Measurements from ENCODE around the gene SCMH1.

SCMH1 gene

DNA sequence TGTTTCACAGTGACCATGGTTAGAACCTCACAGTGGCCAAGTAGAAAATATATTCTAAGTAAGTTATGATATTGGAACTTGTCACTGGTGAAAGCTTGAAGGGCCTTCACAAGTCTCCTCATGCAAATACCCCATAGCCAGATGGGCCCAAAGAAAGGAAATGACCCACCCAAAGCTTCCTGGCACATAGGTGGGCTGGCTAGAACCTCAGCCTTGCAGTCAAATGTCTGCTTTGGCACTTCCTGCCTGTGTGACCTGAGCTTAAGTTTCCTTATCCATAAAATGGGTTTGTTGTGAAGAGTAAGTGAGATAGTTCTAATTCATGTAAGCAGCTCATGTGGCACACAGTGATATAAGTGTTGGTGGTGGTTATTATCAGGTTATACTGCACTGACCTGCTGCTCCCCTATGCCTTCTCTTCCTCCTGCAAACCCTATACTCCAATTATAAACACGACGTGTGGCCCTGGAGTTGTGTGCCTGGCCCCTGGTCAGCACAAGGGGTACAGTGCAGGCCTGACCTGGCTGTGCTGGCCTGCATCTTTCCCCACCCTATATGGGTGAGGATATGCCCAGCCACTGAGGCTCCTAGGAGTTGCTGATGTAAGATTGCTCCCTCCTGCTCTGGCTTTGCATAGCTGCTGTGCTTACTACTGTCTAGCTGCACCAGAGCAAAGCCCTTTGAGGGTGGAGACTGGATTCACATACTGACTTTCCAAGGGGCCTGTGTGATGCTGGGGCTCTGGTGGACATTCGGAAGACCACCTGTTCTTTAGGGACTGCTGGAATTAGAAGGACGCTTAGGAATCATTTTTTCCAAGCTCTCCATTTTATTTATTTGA lies 215.9 kb downstream of the SCMH1 start:
- TF ChIP-seq, protein P1, sequence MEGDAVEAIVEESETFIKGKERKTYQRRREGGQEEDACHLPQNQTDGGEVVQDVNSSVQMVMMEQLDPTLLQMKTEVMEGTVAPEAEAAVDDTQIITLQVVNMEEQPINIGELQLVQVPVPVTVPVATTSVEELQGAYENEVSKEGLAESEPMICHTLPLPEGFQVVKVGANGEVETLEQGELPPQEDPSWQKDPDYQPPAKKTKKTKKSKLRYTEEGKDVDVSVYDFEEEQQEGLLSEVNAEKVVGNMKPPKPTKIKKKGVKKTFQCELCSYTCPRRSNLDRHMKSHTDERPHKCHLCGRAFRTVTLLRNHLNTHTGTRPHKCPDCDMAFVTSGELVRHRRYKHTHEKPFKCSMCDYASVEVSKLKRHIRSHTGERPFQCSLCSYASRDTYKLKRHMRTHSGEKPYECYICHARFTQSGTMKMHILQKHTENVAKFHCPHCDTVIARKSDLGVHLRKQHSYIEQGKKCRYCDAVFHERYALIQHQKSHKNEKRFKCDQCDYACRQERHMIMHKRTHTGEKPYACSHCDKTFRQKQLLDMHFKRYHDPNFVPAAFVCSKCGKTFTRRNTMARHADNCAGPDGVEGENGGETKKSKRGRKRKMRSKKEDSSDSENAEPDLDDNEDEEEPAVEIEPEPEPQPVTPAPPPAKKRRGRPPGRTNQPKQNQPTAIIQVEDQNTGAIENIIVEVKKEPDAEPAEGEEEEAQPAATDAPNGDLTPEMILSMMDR (IDR thresholded peaks at IDR 0.05) = no peak
- Histone ChIP-seq H3K9ac (no peak overlapping the region), H3K27me3 (ENCODE audit: control insufficient read depth, insufficient read depth, low read length) (no peaks in the 10 kb centered on the region), H2AFZ (no peak overlapping the region), H3K4me3 (ENCODE audit: low read depth, low read length) (no peak overlapping the region), H3K4me1 (peaks cover 10% of the 10 kb centered on the region), H3K79me2 (no peaks in the 10 kb centered on the region), H3K36me3 (ENCODE audit: control insufficient read depth, insufficient read depth, low read length) (no peaks in the 10 kb centered on the region), H3K27ac (no peak overlapping the region), H3K4me2 (ENCODE audit: low read length) (no peak overlapping the region), H3K9me3 (ENCODE audit: control insufficient read depth, low read length) (no peaks in the 10 kb centered on the region)

DNA sequence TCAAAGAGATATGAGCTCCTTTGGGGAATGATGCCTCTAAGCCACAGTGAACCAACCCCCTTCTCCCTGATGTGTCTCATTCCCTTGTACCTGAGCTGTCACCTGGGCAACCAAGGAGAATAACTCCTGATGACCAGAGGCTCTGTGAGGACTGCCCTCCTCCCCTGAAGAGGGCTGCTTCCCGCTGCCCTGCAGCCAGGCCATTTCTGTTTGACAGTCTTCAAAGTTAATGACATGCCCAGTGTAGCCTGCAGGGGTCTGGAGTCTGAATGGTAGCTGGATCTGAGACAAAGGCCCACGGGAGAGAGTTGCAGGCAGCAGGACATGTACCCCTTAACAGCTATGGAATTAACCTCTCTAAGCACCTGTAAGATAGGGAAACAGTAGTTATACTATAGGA lies 217.2 kb downstream of the SCMH1 start:
- no peaks in the 10 kb centered on the region for H3K36me3 ChIP-seq (ENCODE audit: control insufficient read depth, insufficient read depth, low read length)
- TF ChIP-seq, protein P1 (IDR thresholded peaks at IDR 0.05) = no peak

DNA sequence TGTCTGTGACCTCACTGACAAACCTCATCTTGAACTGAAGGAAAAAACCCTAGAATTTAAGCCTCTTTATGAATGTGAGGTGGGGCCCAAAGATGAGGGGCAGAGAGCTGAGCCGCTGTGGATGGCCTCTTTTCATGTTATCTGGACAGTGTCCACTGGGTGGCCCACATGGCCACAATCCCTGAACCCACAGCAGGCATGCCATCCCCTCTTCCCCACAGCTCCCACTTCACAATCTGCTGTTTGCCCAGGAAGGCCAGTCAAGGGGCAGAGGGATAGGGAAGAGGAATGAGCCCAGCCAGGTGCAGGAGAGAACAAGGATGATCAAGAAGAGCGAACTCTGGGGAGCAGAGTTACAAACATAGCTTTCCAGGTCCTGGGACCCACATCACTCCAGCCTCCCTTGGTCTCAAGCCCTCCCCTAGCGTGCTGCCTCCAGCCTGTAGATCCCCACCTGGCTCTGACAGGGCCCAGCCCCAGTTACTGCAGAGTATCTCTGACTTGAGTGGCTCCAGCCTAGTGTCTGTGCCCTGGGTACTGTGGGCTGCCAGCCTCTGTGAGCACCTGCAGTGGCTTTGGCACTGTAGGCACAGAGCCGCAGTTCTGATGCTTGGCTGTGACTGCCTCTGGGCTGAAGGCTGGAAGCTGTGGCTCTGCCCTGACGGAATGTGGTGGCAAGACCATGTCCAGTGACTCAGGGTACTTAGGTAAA lies 218.7 kb downstream of the SCMH1 start:
- Histone ChIP-seq H3K79me2 (no peaks in the 10 kb centered on the region), H3K9ac (no peak overlapping the region), H3K27ac (no peak overlapping the region), H3K9me3 (ENCODE audit: control insufficient read depth, low read length) (no peaks in the 10 kb centered on the region), H3K4me2 (ENCODE audit: low read length) (no peak overlapping the region), H3K36me3 (ENCODE audit: control insufficient read depth, insufficient read depth, low read length) (no peaks in the 10 kb centered on the region), H2AFZ (no peak overlapping the region), H3K27me3 (ENCODE audit: control insufficient read depth, insufficient read depth, low read length) (no peaks in the 10 kb centered on the region), H3K4me1 (peaks cover 10% of the 10 kb centered on the region), H3K4me3 (ENCODE audit: low read depth, low read length) (no peak overlapping the region)
- TF ChIP-seq, protein P1 (IDR thresholded peaks at IDR 0.05) = no peak

More for the DNA sequence above, 217.2 kb downstream of the SCMH1 start:
- Histone ChIP-seq H3K4me3 (ENCODE audit: low read depth, low read length) (no peak overlapping the region), H3K9me3 (ENCODE audit: control insufficient read depth, low read length) (no peaks in the 10 kb centered on the region), H3K4me2 (ENCODE audit: low read length) (no peak overlapping the region), H3K27me3 (ENCODE audit: control insufficient read depth, insufficient read depth, low read length) (no peaks in the 10 kb centered on the region), H2AFZ (no peak overlapping the region), H3K79me2 (no peaks in the 10 kb centered on the region), H3K4me1 (peaks cover 10% of the 10 kb centered on the region), H3K27ac (no peak overlapping the region), H3K9ac (no peak overlapping the region)

DNA sequence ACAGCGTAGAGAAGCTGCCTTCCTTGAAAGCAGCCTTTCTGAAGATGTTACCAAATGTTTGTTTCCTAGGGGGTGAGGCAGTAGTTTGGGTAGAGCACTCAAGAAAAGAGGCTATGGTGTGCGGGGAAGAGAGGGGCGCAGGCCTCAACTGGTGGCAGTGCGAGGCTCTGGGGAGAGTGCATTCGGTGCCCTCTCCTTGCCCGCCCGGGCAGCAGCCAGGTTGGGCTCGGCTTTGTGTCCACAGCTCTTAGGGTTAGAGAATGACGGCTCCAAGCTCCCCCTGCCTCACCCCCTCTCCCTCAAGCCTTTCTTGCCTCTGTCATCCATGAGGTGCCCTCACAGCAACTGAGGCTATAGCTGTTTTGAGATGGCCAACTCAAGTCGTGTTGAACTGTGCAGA lies 219.7 kb downstream of the SCMH1 start:
- TF ChIP-seq, protein P1 (IDR thresholded peaks at IDR 0.05) = no peak
- Histone ChIP-seq H3K9me3 (ENCODE audit: control insufficient read depth, low read length) (no peaks in the 10 kb centered on the region), H3K27me3 (ENCODE audit: control insufficient read depth, insufficient read depth, low read length) (no peaks in the 10 kb centered on the region), H3K4me3 (ENCODE audit: low read depth, low read length) (no peak overlapping the region), H3K9ac (no peak overlapping the region), H3K4me2 (ENCODE audit: low read length) (no peak overlapping the region), H3K36me3 (ENCODE audit: control insufficient read depth, insufficient read depth, low read length) (no peaks in the 10 kb centered on the region), H3K4me1 (peaks cover 10% of the 10 kb centered on the region), H3K79me2 (no peaks in the 10 kb centered on the region), H2AFZ (no peak overlapping the region), H3K27ac (no peak overlapping the region)
